HG02623 (cell line): ENCODE data around the gene ADGRL3.
"Not testable (repeated sequence)": the region's sequence is repeated elsewhere in the genome, so short reads cannot be mapped to it uniquely, and the experiment has no call there.

Experiments used
- ATAC-seq: cut with Tn5 transposase; IDR thresholded peaks from one replicate; pipeline ENCODE4 v1.9.1; 2021; ENCODE audit warnings: moderate library complexity; ENCODE audit not compliant: unreplicated experiment

ADGRL3 gene

DNA sequence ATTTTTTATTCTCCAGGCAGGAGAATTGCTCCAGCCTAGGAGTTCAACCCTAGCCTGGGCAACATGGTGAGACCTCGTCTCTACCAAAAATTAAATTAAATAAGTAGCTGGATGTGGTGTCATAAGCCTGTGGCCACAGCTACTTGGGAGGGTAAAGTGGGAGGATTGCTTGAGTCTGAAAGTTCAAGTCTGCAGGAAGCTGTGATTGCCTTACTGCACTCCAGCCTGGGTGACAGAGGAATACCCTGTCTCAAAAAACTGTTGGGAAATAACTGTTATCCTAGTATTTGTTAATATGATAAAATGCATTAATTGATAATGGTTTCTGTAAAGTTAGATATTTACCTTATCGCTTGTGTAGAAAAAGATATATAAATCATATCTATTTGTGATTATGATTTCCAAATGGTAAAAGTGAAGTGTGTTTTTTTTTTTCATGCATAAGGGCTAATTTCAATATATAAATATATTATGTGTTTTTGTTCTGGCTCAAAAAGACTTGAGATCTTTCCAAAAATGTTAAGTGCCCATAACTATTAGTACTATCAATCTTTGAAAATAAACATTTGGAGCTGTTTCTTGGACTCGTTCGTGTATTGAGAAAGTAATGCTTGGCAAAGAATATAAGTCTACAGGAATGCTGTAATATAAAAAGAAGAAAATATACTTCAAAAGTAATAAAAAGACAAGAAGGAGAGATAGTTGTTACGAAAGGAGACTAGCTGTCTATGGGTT lies 396.6 kb downstream of the ADGRL3 start:
- no peak for ATAC-seq

DNA sequence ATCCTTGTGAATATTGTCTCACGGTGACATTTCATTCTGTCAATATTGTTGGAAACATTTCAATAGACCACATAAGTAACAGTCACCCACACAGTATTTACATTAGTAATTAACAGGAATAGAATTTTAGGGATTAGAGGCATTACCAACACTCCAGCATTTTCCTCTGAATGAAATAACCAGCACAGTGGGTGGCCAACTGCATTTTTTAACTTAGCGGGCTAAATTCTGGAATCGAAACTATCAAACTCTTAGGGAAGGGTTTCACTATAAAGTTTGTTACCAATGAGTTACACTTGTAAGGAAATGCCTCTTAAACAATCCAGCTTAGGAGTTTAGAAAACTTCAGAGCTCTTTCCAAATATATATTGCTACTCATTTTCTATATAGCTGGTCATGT lies 403.0 kb downstream of the ADGRL3 start:
- no peak for ATAC-seq

DNA sequence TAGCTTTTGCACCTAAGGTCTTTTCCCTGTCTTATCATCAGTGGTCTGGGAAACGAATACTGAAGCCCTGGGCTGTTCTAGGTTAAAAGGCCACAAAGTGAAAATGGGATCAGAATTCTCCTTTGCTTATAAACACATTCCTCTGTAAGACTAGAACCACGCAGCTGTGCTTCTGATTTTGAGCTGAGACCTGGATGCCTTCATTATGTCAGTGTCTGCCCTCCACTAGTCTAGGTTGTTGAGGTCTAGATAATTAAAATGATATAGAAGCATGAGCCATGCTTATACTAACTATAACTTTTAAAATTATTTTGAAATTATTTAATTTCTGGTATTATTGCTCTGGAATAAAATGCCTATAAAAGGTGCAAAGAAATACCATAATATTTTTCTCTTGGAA lies 403.9 kb downstream of the ADGRL3 start:
- no peak for ATAC-seq

DNA sequence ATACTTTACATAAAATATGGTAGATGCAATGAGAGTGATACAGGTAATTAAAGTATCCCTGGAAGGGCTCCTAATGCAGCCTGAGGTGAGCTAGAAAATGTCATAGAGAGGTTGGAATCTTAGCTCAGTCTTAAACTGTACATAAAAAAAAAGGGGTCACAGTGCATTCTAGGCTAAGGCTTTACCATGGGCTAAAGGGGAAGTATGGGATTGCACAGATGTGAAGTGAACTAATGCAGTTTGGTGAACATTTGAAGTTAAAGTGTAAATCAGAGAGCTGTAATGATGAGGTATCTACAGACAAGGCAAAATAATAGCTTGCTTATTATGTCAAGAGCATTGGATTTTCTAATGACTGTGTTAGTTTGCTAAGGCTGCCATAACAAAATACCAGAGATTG lies 405.9 kb downstream of the ADGRL3 start:
- no peak for ATAC-seq

DNA sequence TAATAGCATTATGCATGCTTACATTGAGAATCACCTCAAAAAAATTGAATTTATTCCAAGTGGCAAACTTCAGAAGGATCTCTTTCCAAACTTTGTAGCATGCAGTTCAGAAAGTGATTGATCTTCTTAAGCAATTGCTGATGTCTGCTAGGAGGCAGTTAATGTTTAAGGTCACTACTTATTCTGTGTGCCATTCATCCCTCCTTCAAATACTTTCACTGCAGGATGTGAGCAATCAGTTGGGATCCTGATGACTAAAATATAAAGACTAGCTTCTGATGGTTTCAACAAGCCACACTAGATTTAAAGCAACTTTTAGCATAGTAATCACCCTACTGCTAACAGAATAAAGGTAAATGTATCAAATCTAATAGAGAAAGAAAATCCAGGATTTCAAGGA lies 414.1 kb downstream of the ADGRL3 start:
- ATAC-seq: no peak

DNA sequence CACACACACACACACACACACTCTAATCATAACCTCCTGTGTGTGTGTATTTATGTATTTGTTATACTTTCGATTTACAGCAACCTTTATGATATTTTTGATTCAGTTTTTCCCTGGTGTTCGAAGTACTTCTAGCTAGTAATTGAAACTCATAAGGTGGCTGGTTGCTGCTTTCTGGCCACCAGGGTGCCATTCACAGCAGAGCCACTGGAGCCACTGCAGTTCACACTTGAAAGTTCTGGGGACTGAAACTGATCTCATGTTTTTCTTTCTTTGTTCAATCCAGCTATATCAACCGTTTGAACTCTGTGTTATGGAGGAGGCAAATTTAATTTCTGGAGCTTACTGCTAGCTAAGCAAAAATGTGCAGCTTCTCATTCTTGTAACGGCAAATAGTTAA lies 419.4 kb downstream of the ADGRL3 start:
- ATAC-seq: no peak

DNA sequence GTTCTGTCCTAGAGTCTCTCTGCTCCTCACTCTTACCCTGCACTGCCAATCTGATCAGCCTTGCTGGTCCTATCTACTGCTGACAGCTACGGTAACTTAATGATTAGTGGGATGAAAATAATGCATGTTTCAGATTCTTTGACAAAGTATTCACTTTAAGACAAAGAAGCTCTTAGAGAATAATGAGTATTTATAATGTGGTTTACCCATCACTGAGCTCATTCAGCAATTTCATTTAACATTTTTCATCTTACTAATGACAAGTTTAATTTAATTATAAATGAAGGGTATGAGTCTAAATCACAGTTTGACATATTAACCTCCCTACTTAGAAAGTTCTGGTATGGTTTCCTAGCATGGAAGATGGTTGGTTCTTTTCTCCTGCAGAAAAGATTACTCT lies 428.2 kb downstream of the ADGRL3 start:
- ATAC-seq: no peak

DNA sequence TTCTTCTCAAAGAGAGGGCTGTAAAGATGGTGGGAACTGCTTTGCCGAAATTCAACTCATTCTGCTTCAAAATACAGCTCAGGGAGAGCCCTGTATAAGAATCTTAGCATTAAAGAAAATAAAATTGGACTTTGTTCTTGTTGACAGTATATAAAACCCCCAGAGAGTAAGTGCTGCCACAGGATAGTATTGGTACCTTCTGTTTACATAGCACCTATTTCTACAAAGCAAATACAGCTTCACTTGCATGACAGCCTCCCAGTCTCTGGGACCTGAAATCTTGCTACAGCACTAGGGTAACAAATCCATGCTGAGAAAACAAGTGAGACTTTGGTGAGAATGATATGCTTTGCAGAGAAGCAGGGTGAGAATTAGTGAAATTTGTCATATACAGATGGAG lies 428.6 kb downstream of the ADGRL3 start:
- ATAC-seq: no peak

DNA sequence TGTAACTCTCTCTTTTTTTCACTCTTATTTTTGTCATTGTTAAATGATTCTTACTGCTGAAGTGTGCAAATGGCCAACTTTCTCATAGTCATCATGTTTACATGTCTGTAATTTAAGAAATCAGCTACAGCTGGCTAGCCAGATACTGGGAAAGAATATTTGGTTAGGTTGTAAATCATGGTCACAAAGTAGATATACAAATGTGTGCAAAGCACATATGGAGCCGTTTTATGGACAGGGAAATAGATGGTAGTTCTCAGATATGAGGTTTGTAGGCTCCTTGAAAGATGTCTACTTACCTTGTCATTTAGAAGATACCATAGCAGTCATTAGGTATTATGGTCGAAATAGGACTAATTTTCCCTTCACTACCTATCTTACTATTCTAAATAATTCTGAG lies 430.4 kb downstream of the ADGRL3 start:
- no peak for ATAC-seq

DNA sequence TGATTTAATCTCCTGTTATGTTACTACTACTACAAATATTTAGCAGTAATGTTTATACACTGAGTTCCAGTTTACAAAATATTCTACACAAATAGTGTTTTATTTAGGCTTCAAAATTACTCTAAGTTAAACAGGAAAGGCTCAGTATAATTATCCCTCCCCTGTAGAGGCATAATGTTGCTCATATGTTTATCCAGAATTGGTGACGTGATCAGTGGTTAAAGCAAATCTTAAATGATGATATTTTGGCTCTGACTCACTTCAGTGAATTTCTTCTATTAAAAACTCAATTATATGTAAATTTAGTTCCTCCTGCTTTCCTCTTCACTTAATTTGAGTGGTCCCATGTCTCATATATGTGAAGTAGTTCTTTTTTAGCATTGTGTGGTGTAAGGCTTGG lies 438.5 kb downstream of the ADGRL3 start:
- no peak for ATAC-seq

DNA sequence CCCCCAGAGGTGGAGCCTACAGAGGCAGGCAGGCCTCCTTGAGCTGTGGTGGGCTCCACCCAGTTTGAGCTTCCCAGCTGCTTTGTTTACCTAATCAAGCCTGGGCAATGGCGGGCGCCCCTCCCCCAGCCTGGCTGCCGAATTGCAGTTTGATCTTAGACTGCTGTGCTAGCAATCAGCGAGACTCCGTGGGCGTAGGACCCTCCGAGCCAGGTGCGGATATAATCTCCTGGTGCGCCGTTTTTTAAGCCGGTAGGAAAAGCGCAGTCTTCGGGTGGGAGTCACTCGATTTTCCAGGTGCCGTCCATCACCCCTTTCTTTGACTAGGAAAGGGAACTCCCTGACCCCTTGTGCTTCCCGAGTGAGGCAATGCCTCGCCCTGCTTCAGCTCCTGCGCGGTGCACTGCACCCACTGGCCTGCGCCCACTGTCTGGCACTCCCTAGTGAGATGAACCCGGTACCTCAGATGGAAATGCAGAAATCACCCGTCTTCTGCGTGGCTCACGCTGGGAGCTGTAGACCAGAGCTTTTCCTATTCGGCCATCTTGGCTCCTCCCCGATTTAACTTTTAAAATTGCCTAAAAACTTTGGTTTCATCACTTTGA lies 446.7 kb downstream of the ADGRL3 start:
- ATAC-seq: not testable (repeated sequence)

DNA sequence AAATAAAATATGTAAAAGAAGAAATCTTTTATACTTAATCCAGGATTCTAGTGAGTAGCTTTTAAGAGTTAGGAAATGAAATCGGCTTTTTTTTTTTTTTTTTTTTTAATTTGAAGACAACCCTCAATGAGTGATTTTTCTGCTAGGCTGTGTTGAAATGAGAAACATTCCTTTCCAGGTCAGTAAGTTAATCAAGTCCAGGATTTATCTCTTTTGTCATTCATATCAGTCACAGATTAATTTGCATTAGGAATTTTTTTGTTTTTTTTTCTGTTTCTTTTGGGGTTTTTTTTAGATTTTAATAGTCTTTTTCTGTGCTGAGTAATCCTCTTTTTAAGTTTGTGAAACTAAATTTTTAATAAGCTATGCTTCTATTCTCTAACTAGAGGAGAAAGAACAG lies 448.1 kb downstream of the ADGRL3 start:
- ATAC-seq: no peak

DNA sequence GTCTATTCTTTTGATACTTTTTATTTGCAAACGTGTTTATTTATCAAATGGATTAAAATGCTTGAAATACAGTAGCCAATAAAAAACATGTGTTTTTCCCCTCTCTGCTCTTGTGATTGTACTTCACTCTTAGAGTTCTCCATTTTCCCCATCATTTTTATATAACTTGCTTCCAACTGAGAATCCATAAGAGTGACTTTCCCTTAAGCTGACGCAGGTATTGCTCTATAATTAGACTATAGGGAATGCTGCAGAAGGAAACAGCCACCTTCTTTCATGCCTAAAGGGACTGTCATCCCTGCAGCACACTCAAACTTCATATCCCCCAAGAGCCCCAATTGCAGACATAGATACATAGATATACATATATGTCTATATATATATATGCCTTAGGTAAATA lies 456.9 kb downstream of the ADGRL3 start:
- no peak for ATAC-seq

DNA sequence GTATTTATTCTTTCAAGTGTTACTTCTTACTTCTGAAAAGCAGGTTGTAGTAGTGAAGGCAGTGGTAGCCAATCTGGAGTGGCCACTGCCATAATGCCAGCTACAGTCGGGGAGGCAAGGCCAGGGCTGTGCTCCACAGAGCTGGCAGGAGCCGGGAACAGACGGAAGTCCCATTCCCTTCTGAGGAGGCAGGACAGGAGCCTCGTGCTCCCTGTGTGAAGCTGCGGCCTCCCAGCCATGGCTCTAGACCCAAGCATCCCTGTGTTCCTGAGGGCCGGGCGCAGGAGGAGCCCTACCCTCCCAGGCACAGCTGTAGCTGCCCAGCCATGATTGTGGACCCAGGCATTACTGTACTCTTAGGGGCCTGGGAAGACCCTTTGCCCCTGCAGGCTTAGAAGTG lies 461.8 kb downstream of the ADGRL3 start:
- ATAC-seq: no peak

DNA sequence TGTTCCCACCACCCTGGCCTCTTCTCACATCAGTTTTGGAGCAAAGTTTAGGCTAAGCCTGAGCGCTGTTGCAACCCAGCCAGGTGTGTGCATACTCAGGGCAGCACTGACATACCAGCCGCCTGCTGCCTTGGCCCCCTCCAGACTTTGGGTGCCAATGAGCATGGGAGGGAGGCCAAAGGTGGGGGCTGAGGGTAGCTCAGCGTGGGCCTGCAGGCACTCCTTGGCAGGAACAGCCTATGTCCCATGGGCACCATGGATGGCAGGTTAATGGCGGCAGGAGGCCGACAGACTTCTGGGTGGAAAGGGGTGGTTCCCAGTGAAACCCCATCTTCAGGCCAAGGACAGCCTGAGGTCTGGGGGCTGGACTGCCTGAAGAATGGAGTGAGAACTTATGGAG lies 462.2 kb downstream of the ADGRL3 start:
- no peak for ATAC-seq

DNA sequence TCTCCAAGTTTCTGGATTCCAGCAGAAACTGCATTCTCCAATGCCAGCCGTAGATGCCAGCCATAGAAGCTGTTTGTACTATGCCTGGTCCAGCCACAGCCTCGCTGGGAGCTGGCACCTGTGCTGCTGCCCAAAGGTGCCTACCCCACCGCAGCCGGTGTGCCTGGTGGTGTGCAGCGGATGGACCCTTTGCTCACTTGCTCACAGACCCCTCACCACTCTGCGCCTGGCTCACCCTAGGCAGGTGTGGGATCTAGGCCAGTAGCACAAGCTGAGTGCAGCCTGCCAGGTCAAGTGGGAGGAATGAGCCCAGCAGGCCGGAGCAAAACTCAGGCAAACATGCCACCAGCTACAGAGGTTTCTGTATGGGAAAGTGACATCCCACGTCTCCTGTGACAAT lies 463.2 kb downstream of the ADGRL3 start:
- no peak for ATAC-seq

DNA sequence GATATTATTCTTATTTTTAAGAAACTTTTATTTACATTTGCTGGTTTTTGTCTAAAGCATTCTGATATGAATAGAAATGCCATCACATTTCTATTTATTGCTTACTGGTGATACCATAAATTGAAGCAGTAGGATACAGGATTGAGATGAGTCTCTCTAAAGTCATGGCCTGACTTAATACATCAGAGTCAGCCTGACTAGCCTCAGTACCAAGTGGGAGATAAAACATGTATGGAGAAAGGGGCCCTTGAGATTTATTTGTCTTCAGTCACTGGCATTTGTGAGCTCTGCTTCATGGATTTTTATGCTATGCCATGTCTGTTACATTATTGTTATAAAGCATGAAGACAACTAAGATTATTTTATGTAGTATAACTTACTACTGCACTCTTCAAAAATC lies 465.5 kb downstream of the ADGRL3 start:
- ATAC-seq: no peak

DNA sequence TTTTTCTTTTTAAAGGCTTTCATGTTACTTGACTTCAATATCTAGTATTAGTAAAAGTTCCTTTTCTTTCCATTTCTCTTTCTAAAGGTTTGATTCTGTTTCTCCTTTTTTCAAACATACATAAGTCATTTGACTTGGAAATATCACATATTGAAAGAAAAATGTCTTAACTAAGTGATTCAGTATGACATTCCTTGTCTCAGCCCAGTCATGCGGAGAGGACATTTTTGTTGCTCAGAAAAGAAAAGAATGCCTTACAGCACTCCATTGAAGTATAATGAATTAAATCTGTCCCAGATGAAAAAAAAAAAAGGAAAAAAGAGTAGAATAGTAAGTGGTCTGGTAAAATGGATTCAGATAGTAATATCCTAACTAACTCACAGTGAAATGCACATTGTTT lies 466.1 kb downstream of the ADGRL3 start:
- ATAC-seq: no peak

DNA sequence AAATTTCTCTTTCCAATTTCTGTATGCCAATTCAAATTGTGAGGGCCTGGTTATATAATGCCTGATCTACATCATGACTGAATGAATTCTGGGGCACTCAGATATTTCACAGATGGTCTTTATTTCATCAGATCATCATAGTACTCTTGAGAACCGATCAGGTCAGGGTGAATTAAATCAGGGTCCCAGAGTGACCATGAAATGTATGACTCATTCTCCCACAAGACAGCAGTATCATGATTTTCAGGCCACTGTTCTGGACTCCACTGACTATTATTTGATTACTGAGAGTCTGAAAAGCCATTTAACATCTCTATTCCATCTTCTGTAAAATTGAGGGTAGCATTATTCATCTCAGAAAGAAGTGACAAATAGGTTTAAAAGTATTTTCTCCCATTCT lies 471.5 kb downstream of the ADGRL3 start:
- ATAC-seq: no peak

DNA sequence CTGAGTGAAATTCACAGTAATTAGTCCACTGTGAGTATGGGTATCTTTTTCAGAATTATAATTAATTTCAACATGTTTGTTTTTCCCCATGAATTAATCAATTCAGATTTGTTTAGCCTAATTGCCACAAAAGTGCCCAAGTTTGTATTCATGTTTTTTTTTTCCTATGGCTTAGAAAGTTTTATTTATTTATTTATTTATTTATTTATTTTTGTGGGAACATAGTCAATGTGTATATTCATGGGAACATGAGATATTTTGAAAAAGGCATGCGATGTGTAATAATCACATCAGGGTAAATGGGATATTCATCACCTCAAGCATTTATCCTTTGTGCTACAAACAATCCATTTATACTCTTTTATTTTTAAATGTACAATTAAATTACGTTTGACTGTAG lies 475.3 kb downstream of the ADGRL3 start:
- no peak for ATAC-seq

DNA sequence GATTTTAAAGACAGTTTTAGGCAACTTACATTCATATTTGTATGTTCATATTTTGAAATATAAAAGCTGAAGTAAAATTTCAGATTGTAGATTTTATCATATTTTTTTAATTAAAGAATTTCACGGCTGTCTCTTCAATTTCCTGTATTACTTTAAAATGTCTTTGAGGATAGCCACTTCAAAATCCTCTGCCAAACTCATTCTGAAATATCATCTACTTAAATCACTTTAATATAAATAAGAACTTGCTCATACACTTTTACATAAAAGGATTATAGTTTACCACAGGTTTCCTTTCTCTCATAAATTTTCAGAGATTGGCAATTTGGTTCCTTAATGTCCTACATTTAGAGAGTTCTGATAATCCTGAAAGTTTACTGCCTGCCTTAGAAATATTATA lies 478.2 kb downstream of the ADGRL3 start:
- no peak for ATAC-seq

DNA sequence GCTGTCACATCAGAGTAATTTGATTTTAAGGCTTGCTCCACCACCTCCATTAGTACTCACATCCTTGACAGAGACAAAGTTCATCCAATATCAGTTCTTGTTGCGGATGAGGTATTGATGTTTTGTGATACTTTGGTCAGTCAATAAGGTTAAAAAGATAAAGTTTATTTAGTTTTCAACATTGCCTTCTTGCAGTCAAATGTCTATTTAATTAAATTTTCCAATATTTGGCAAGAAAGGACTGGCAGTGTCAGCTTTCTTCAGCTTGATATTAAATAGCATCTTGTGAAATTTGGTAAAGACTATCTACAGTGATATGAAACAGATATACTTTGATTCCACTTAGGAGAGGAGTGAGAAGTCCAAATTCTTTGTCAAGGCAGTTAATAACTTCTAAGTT lies 493.4 kb downstream of the ADGRL3 start:
- no peak for ATAC-seq

DNA sequence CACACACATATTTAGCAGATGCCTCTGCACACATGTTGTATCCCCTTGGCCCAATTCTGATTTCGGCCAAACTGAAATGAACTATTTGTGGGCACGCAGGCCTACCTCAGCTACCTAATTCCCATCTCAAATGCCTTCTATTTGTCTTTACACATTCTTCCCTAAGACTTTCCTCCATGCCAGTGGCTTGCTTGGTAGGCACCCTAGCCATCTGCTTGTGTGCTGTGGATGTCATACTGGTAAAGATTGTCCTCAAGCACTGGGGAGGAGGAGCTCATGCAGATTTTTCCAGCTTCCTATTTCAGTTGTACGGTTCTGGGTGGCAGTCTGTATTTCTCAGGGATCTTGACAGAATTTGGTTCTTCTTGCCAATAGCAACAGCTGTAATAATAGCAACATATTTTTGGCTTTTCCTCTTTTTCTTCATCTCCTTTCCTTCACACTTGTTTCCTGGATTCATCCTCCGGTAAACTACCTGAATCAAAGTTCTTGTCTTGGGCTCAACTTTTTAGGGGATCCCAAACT lies 514.3 kb downstream of the ADGRL3 start:
- ATAC-seq: no peak
